ENCODE measurements around the gene GNS.

- no peak for TF ChIP-seq BHLHE40 (IDR thresholded peaks at IDR 0.05; ENCODE audit: borderline replicate concordance)
- TF ChIP-seq FOXM1 (IDR thresholded peaks at IDR 0.05; ENCODE audit: borderline replicate concordance) = no peak
- no peak for TF ChIP-seq SP1 (IDR thresholded peaks at IDR 0.05)
- TF ChIP-seq PKNOX1 (IDR thresholded peaks at IDR 0.05) = no peak
Measured at GRCh38 chr12:64707362-64707761, 51.8 kb downstream of the GNS start.

All from HEK293T (cell line).